Measurements from ENCODE around the gene SEC24D. TPM values are rescaled to one million over a fixed set of nuclear protein-coding genes. Genes with fewer than 3 reads are reported as not detected.

SEC24D gene
- total RNA-seq, 1 experiment from 2014 or later: 32.0 TPM

GRCh38 chr4:118755438-118756226, 80.3 kb downstream of the SEC24D start:
- DNase-seq: no peak
- Histone ChIP-seq H3K4me1 (0 out of 2 replicates have a peak, but pooled peaks cover 3% of the 10 kb centered on the region), H3K4me3 (ENCODE audit: low read depth, low read length) (no peak overlapping the region), H3K36me3 (ENCODE audit: control insufficient read depth, insufficient read depth, low read length) (no peaks in the 10 kb centered on the region), H3K9me3 (no peaks in the 10 kb centered on the region), H3K27me3 (replicated peaks; ENCODE audit: control insufficient read depth, insufficient read depth, low read length) (no peaks in the 10 kb centered on the region)
- ChIA-PET CTCF (no interaction called here), POLR2A (no interaction called here)
- Mint-ChIP-seq H3K4me3 (ENCODE audit: unreplicated experiment) (no peak overlapping the region), H3K9me3 (ENCODE audit: unreplicated experiment) (no peaks in the 10 kb centered on the region), H3K27me3 (ENCODE audit: insufficient read depth, unreplicated experiment) (no peaks in the 10 kb centered on the region), H3K27ac (ENCODE audit: unreplicated experiment) (no peak overlapping the region), H3K36me3 (ENCODE audit: insufficient read depth, unreplicated experiment) (peaks cover 7% of the 10 kb centered on the region), H3K4me1 (ENCODE audit: low read depth, unreplicated experiment) (peaks cover 6% of the 10 kb centered on the region)
- no TSS peak for BruUV-seq (replicated peaks)
- no peak for TF ChIP-seq CTCF (IDR thresholded peaks at IDR 0.05; ENCODE audit: insufficient read depth in 1 of 2, low read depth in 1 of 2, low read length in 1 of 2, severe bottlenecking in 1 of 2, unreplicated experiment in 1 of 2)
- intact Hi-C loops (cut with micrococcal nuclease; ENCODE audit: unreplicated experiment): no loop called here

- ChIA-PET CTCF (no interaction called here), POLR2A (no interaction called here)
- H3K4me3 Mint-ChIP-seq (ENCODE audit: unreplicated experiment): no peak overlapping the region
- intact Hi-C loops (cut with micrococcal nuclease; ENCODE audit: unreplicated experiment): no loop called here
- H3K9me3 Mint-ChIP-seq (ENCODE audit: unreplicated experiment): no peaks in the 10 kb centered on the region
- no peak overlapping the region for H3K27ac Mint-ChIP-seq (ENCODE audit: unreplicated experiment)
- Histone ChIP-seq H3K9me3 (no peaks in the 10 kb centered on the region), H3K4me1 (0 out of 2 replicates have a peak, but pooled peaks cover 3% of the 10 kb centered on the region), H3K36me3 (ENCODE audit: control insufficient read depth, insufficient read depth, low read length) (no peaks in the 10 kb centered on the region), H3K27me3 (replicated peaks; ENCODE audit: control insufficient read depth, insufficient read depth, low read length) (no peaks in the 10 kb centered on the region), H3K4me3 (ENCODE audit: low read depth, low read length) (no peak overlapping the region)
- no TSS peak for BruUV-seq (replicated peaks)
- no peaks in the 10 kb centered on the region for H3K27me3 Mint-ChIP-seq (ENCODE audit: insufficient read depth, unreplicated experiment)
- no peak for DNase-seq
- H3K36me3 Mint-ChIP-seq (ENCODE audit: insufficient read depth, unreplicated experiment): peaks cover 7% of the 10 kb centered on the region
- TF ChIP-seq CTCF (IDR thresholded peaks at IDR 0.05; ENCODE audit: insufficient read depth in 1 of 2, low read depth in 1 of 2, low read length in 1 of 2, severe bottlenecking in 1 of 2, unreplicated experiment in 1 of 2): no peak
- peaks cover 6% of the 10 kb centered on the region for H3K4me1 Mint-ChIP-seq (ENCODE audit: low read depth, unreplicated experiment)
Measured at GRCh38 chr4:118754890-118755289, 81.0 kb downstream of the SEC24D start.

GRCh38 chr4:118753685-118754084, 82.2 kb downstream of the SEC24D start:
- H3K4me1 Mint-ChIP-seq (ENCODE audit: low read depth, unreplicated experiment): peaks cover 6% of the 10 kb centered on the region
- CTCF ChIA-PET: no interaction called here
- Histone ChIP-seq H3K27me3 (replicated peaks; ENCODE audit: control insufficient read depth, insufficient read depth, low read length) (no peaks in the 10 kb centered on the region), H3K36me3 (ENCODE audit: control insufficient read depth, insufficient read depth, low read length) (no peaks in the 10 kb centered on the region), H3K4me3 (ENCODE audit: low read depth, low read length) (no peak overlapping the region), H3K9me3 (no peaks in the 10 kb centered on the region), H3K4me1 (0 out of 2 replicates have a peak, but pooled peaks cover 3% of the 10 kb centered on the region)
- no peak overlapping the region for H3K27ac Mint-ChIP-seq (ENCODE audit: unreplicated experiment)
- no peak for DNase-seq
- H3K36me3 Mint-ChIP-seq (ENCODE audit: insufficient read depth, unreplicated experiment): peaks cover 7% of the 10 kb centered on the region
- no peak for TF ChIP-seq CTCF (IDR thresholded peaks at IDR 0.05; ENCODE audit: insufficient read depth in 1 of 2, low read depth in 1 of 2, low read length in 1 of 2, severe bottlenecking in 1 of 2, unreplicated experiment in 1 of 2)
- no peak overlapping the region for H3K4me3 Mint-ChIP-seq (ENCODE audit: unreplicated experiment)
- BruUV-seq (replicated peaks): no TSS peak
- no peaks in the 10 kb centered on the region for H3K27me3 Mint-ChIP-seq (ENCODE audit: insufficient read depth, unreplicated experiment)
- intact Hi-C loops (cut with micrococcal nuclease; ENCODE audit: unreplicated experiment): no loop called here
- no peaks in the 10 kb centered on the region for H3K9me3 Mint-ChIP-seq (ENCODE audit: unreplicated experiment)
- POLR2A ChIA-PET: no interaction called here
